ENCODE data around the gene FHIT. TPM values are rescaled to one million over a fixed set of nuclear protein-coding genes. Genes with fewer than 3 reads are reported as not detected.

FHIT gene
- total and polyA plus RNA-seq, 2 experiments from 2014 or later = 0.22 to 0.90 TPM

- Histone ChIP-seq H3K27ac (no peak overlapping the region), H3K9me3 (ENCODE audit: low read depth) (no peaks in the 10 kb centered on the region), H3K27me3 (replicated peaks; ENCODE audit: insufficient read depth) (no peaks in the 10 kb centered on the region), H4K20me1 (ENCODE audit: insufficient read depth) (no peaks in the 10 kb centered on the region), H3F3A (ENCODE audit: insufficient read depth) (0 out of 2 replicates have a peak, but pooled peaks cover 5% of the 10 kb centered on the region), H3K4me3 (no peak overlapping the region), H3K4me2 (ENCODE audit: unreplicated experiment) (no peak overlapping the region), H2AFZ (no peak overlapping the region), H3K9me2 (ENCODE audit: insufficient read depth) (no peaks in the 10 kb centered on the region), H3K9ac (no peak overlapping the region), H3K79me2 (ENCODE audit: insufficient read depth) (no peaks in the 10 kb centered on the region), H3K4me1 (ENCODE audit: insufficient read depth) (peaks cover 15% of the 10 kb centered on the region), H3K36me3 (ENCODE audit: low read depth) (no peaks in the 10 kb centered on the region)
- WGBS, 2 experiments (ENCODE audit: low coverage in 1 of 2, low lambda C conversion rate in 2 of 2, missing lambda C conversion rate in 2 of 2) = 86 to 87% methylated on average over 3 of the region's 3 CpGs
- in situ Hi-C loops (cut with MboI) = no loop called here
- TF ChIP-seq EZH2phosphoT487 (IDR thresholded peaks at IDR 0.05; ENCODE audit: insufficient read depth, low read depth) = no peak
- TF ChIP-seq EZH2 (IDR thresholded peaks at IDR 0.05; ENCODE audit: insufficient read depth, poor library complexity, severe bottlenecking) = no peak
- DNase-seq = no peak
Measured at GRCh38 chr3:60557122-60557521, 694.1 kb downstream of the FHIT start.

DNA sequence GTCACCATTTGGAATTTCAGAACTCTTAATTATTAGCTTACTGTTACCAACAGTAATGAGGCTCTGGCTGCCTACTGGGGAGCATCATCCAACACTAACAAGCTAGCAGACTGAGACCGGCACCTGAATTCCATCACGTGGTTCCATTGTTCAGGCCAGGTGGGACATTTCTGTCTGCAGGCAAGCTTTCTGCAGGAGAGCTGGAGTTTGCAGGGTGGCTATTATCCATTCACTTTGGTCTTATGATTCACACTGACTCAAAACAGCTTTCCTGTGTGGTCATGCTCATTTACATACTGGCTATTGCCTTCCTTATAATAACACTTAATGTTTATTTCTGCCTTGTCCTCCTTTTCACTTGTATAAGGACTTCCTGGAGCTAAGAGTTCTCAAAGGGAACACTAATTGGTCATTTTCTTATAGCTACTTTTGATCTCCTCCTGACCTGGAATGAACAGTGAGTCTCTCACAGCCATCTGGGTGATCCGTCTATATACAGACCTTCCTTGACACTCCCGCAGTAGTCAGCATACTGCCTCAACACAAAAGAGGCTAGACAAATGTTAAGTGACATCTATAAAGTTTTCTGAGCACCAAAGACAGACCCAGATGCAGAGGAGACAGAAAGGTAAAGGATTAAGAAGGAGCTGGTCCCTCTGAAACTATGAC lies 695.4 kb downstream of the FHIT start:
- H3K27ac ChIP-seq = no peak overlapping the region
- 47 to 48% methylated on average over 4 of the region's 4 CpGs for WGBS, 2 experiments (ENCODE audit: low coverage in 1 of 2, low lambda C conversion rate in 2 of 2, missing lambda C conversion rate in 2 of 2)
- H4K20me1 ChIP-seq (ENCODE audit: insufficient read depth) = no peaks in the 10 kb centered on the region
- H3K9ac ChIP-seq = no peak overlapping the region
- 0 out of 2 replicates have a peak overlapping the region, but pooled peaks have one; percentile 38 for H2AFZ ChIP-seq
- no peak overlapping the region for H3K4me3 ChIP-seq
- TF ChIP-seq EZH2phosphoT487 (IDR thresholded peaks at IDR 0.05; ENCODE audit: insufficient read depth, low read depth) = no peak
- no peak for TF ChIP-seq EZH2 (IDR thresholded peaks at IDR 0.05; ENCODE audit: insufficient read depth, poor library complexity, severe bottlenecking)
- peak overlapping the region; percentile 28 for H3K4me2 ChIP-seq (ENCODE audit: unreplicated experiment)
- no peaks in the 10 kb centered on the region for H3K36me3 ChIP-seq (ENCODE audit: low read depth)
- H3K4me1 ChIP-seq (ENCODE audit: insufficient read depth) = peaks cover 15% of the 10 kb centered on the region
- no peaks in the 10 kb centered on the region for H3K79me2 ChIP-seq (ENCODE audit: insufficient read depth)
- no peaks in the 10 kb centered on the region for H3K9me2 ChIP-seq (ENCODE audit: insufficient read depth)
- in situ Hi-C loops (cut with MboI) = no loop called here
- H3K27me3 ChIP-seq (replicated peaks; ENCODE audit: insufficient read depth) = no peaks in the 10 kb centered on the region
- peak; percentile 64 for DNase-seq
- 0 out of 2 replicates have a peak, but pooled peaks cover 5% of the 10 kb centered on the region for H3F3A ChIP-seq (ENCODE audit: insufficient read depth)
- no peaks in the 10 kb centered on the region for H3K9me3 ChIP-seq (ENCODE audit: low read depth)

- Histone ChIP-seq H3K4me2 (ENCODE audit: unreplicated experiment) (no peak overlapping the region), H3K4me3 (no peak overlapping the region), H3K27ac (no peak overlapping the region), H3K36me3 (ENCODE audit: low read depth) (no peaks in the 10 kb centered on the region), H3K27me3 (replicated peaks; ENCODE audit: insufficient read depth) (no peaks in the 10 kb centered on the region), H3K4me1 (ENCODE audit: insufficient read depth) (peaks cover 15% of the 10 kb centered on the region), H3F3A (ENCODE audit: insufficient read depth) (0 out of 2 replicates have a peak, but pooled peaks cover 5% of the 10 kb centered on the region), H2AFZ (no peak overlapping the region), H3K9ac (no peak overlapping the region), H3K79me2 (ENCODE audit: insufficient read depth) (no peaks in the 10 kb centered on the region), H4K20me1 (ENCODE audit: insufficient read depth) (no peaks in the 10 kb centered on the region), H3K9me2 (ENCODE audit: insufficient read depth) (no peaks in the 10 kb centered on the region), H3K9me3 (ENCODE audit: low read depth) (no peaks in the 10 kb centered on the region)
- 95 to 96% methylated on average over 3 of the region's 3 CpGs for WGBS, 2 experiments (ENCODE audit: low coverage in 1 of 2, low lambda C conversion rate in 2 of 2, missing lambda C conversion rate in 2 of 2)
- no peak for TF ChIP-seq EZH2phosphoT487 (IDR thresholded peaks at IDR 0.05; ENCODE audit: insufficient read depth, low read depth)
- TF ChIP-seq EZH2 (IDR thresholded peaks at IDR 0.05; ENCODE audit: insufficient read depth, poor library complexity, severe bottlenecking) = no peak
- DNase-seq = no peak
- in situ Hi-C loops (cut with MboI) = no loop called here
Measured at GRCh38 chr3:60553144-60553543, 698.1 kb downstream of the FHIT start.

- peaks cover 15% of the 10 kb centered on the region for H3K4me1 ChIP-seq (ENCODE audit: insufficient read depth)
- H3K36me3 ChIP-seq (ENCODE audit: low read depth) = no peaks in the 10 kb centered on the region
- no peak overlapping the region for H3K4me3 ChIP-seq
- H2AFZ ChIP-seq = no peak overlapping the region
- H3K9ac ChIP-seq = no peak overlapping the region
- TF ChIP-seq EZH2phosphoT487 (IDR thresholded peaks at IDR 0.05; ENCODE audit: insufficient read depth, low read depth) (no peak), EZH2 (IDR thresholded peaks at IDR 0.05; ENCODE audit: insufficient read depth, poor library complexity, severe bottlenecking) (no peak)
- H3K27ac ChIP-seq = no peak overlapping the region
- H3K27me3 ChIP-seq (replicated peaks; ENCODE audit: insufficient read depth) = no peaks in the 10 kb centered on the region
- 0 out of 2 replicates have a peak, but pooled peaks cover 5% of the 10 kb centered on the region for H3F3A ChIP-seq (ENCODE audit: insufficient read depth)
- H3K4me2 ChIP-seq (ENCODE audit: unreplicated experiment) = no peak overlapping the region
- H4K20me1 ChIP-seq (ENCODE audit: insufficient read depth) = no peaks in the 10 kb centered on the region
- H3K79me2 ChIP-seq (ENCODE audit: insufficient read depth) = no peaks in the 10 kb centered on the region
- 97 to 100% methylated on average over 2 of the region's 2 CpGs for WGBS, 2 experiments (ENCODE audit: low coverage in 1 of 2, low lambda C conversion rate in 2 of 2, missing lambda C conversion rate in 2 of 2)
- H3K9me3 ChIP-seq (ENCODE audit: low read depth) = no peaks in the 10 kb centered on the region
- DNase-seq = peak; percentile 24
- no peaks in the 10 kb centered on the region for H3K9me2 ChIP-seq (ENCODE audit: insufficient read depth)
- in situ Hi-C loops (cut with MboI) = no loop called here
Measured at GRCh38 chr3:60552581-60552980, 698.7 kb downstream of the FHIT start.

Measured in GM23248 (cell line).